GM19438 (cell line): ENCODE data around the gene TUBA4A.
A peak's percentile ranks its signal among the peaks of the same experiment; 100 is the strongest.
"Not testable (repeated sequence)": the region's sequence is repeated elsewhere in the genome, so short reads cannot be mapped to it uniquely, and the experiment has no call there.

Source experiments
- ATAC-seq: cut with Tn5 transposase; IDR thresholded peaks from one replicate; pipeline ENCODE4 v1.9.1; 2021; ENCODE audit warnings: low read depth; ENCODE audit not compliant: unreplicated experiment

The TUBA4A gene

GRCh38 chr2:219287116-219287440, 33.4 kb upstream of the TUBA4A start:
- ATAC-seq: not testable (repeated sequence)

- ATAC-seq: no peak
Observed at GRCh38 chr2:219286436-219287115, 32.9 kb upstream of the TUBA4A start.

GRCh38 chr2:219285894-219286425, 32.2 kb upstream of the TUBA4A start:
- no peak for ATAC-seq

GRCh38 chr2:219285373-219285735, 31.6 kb upstream of the TUBA4A start:
- ATAC-seq: no peak

- ATAC-seq: no peak
Observed at GRCh38 chr2:219284501-219285372, 31.0 kb upstream of the TUBA4A start.

- no peak for ATAC-seq
Observed at GRCh38 chr2:219282943-219283581, 29.3 kb upstream of the TUBA4A start.

- ATAC-seq: no peak
Observed at GRCh38 chr2:219282375-219282774, 28.7 kb upstream of the TUBA4A start.

GRCh38 chr2:219281588-219281987, 27.9 kb upstream of the TUBA4A start:
- ATAC-seq: no peak

- no peak for ATAC-seq
Observed at GRCh38 chr2:219280651-219281050, 26.9 kb upstream of the TUBA4A start.

- no peak for ATAC-seq
Observed at GRCh38 chr2:219279916-219280516, 26.3 kb upstream of the TUBA4A start.

GRCh38 chr2:219279151-219279915, 25.6 kb upstream of the TUBA4A start, which contains the start of gene DNAJB2:
TSS of gene DNAJB2 (plus strand) at chr2:219279366. CDS start at chr2:219279834, 468 bp downstream.
- peak; percentile 83 for ATAC-seq

GRCh38 chr2:219278655-219279150, 25.0 kb upstream of the TUBA4A start:
- ATAC-seq: no peak

- ATAC-seq: peak; percentile 29
Observed at GRCh38 chr2:219277703-219278654, 24.3 kb upstream of the TUBA4A start.

- ATAC-seq: no peak
Observed at GRCh38 chr2:219274361-219274921, 20.7 kb upstream of the TUBA4A start.

GRCh38 chr2:219273937-219274336, 20.2 kb upstream of the TUBA4A start:
- no peak for ATAC-seq

GRCh38 chr2:219272995-219273394, 19.3 kb upstream of the TUBA4A start:
- no peak for ATAC-seq

- no peak for ATAC-seq
Observed at GRCh38 chr2:219272356-219272755, 18.6 kb upstream of the TUBA4A start.

GRCh38 chr2:219271021-219271420, 17.3 kb upstream of the TUBA4A start:
- no peak for ATAC-seq

GRCh38 chr2:219270055-219270372, 16.3 kb upstream of the TUBA4A start:
- no peak for ATAC-seq
